Hepatocyte (in vitro differentiated cells): ENCODE data around the gene FMN1. TPM values are rescaled to one million over a fixed set of nuclear protein-coding genes. Genes with fewer than 3 reads are reported as not detected.

Experiments used
- DNase-seq: peaks from one replicate; pipeline ENCODE4 v3.0.0-alpha.2; 2016; ENCODE audit warnings: low spot score
- H2AFZ ChIP-seq: fragments of 200-600 bp; sonication (generic); 2 replicates; pipeline ENCODE4 v1.6.0; 2016; ENCODE audit warnings: antibody characterized with exemption, mild to moderate bottlenecking
- H3K27ac ChIP-seq: fragments of 200-600 bp; sonication (generic); 2 replicates; pipeline ENCODE4 v1.5.1; 2016; ENCODE audit warnings: mild to moderate bottlenecking
- H3K27me3 ChIP-seq: fragments of 200-600 bp; sonication (generic); 2 replicates; pipeline ENCODE4 v1.6.1; 2016
- H3K36me3 ChIP-seq: fragments of 200-600 bp; sonication (generic); replicated peaks from 2 replicates; pipeline ENCODE4 v1.5.1; 2016; ENCODE audit warnings: low read depth; ENCODE audit not compliant: insufficient read depth
- H3K4me1 ChIP-seq: fragments of 200-600 bp; sonication (generic); 2 replicates; pipeline ENCODE4 v1.5.1; 2016; ENCODE audit warnings: mild to moderate bottlenecking, moderate library complexity; ENCODE audit not compliant: insufficient read depth
- H3K4me2 ChIP-seq: fragments of 200-600 bp; sonication (generic); 2 replicates; pipeline ENCODE4 v1.6.0; 2016
- H3K4me3 ChIP-seq: fragments of 200-600 bp; sonication (generic); 2 replicates; pipeline ENCODE4 v1.5.1; 2016; ENCODE audit warnings: mild to moderate bottlenecking
- H3K79me2 ChIP-seq: fragments of 200-600 bp; sonication (generic); 2 replicates; pipeline ENCODE4 v1.6.0; 2017; ENCODE audit warnings: mild to moderate bottlenecking
- H3K9me2 ChIP-seq: fragments of 200-600 bp; sonication (generic); replicated peaks from 2 replicates; pipeline ENCODE4 v1.6.0; 2017; ENCODE audit warnings: mild to moderate bottlenecking; ENCODE audit not compliant: insufficient read depth
- H3K9me3 ChIP-seq: fragments of 200-600 bp; sonication (generic); 2 replicates; pipeline ENCODE4 v1.5.1; 2016; ENCODE audit warnings: low read depth, mild to moderate bottlenecking
- H4K20me1 ChIP-seq: fragments of 200-600 bp; sonication (generic); 2 replicates; pipeline ENCODE4 v1.6.0; 2016; ENCODE audit warnings: mild to moderate bottlenecking; ENCODE audit not compliant: insufficient read depth, poor library complexity, severe bottlenecking
- CTCF ChIP-seq: fragments of 200-600 bp; sonication (generic); IDR thresholded peaks from 2 replicates; pipeline ENCODE4 v1.5.1; 2016; ENCODE audit warnings: antibody characterized with exemption, mild to moderate bottlenecking; ENCODE audit not compliant: poor library complexity
- EZH2 ChIP-seq: fragments of 200-600 bp; sonication (generic); IDR thresholded peaks from 2 replicates; pipeline ENCODE4 v1.6.1; 2016; ENCODE audit warnings: antibody characterized with exemption, mild to moderate bottlenecking, borderline replicate concordance
- EZH2phosphoT487 ChIP-seq: fragments of 200-600 bp; sonication (generic); IDR thresholded peaks from one replicate; pipeline ENCODE4 v1.6.1; 2018; ENCODE audit warnings: antibody characterized with exemption, mild to moderate bottlenecking, low read depth, moderate library complexity; ENCODE audit not compliant: unreplicated experiment, severe bottlenecking
- WGBS: methylation state at CpG from one replicate; pipeline ENCODE4 v1.1.6; 2016; ENCODE audit warnings: low lambda C conversion rate; ENCODE audit errors: missing lambda C conversion rate; 5-methylcytosine and 5-hydroxymethylcytosine counted together
- polyA plus RNA-seq: library from polyadenylated mRNA; unstranded; fragments of >200 nt; fragmentation: Nextera tagmentation; extraction: Ambion mirVana; gene quantifications from 2 replicates; pipeline ENCODE4 v1.2.1, GENCODE V29; 2016
- total RNA-seq: library from RNA; depleted of rRNA; stranded (reverse); fragments of >200 nt; gene quantifications from 2 replicates; pipeline ENCODE4 v1.2.3, GENCODE V29; 2014

FMN1 gene
- total and polyA plus RNA-seq, 2 experiments from 2014 or later: 0.07 to 0.70 TPM

GRCh38 chr15:33182926-33183325 lies 11.6 kb downstream of the FMN1 start:
- no peak overlapping the region for H3K4me3 ChIP-seq
- H3K27me3 ChIP-seq: no peaks in the 10 kb centered on the region
- H2AFZ ChIP-seq: no peak overlapping the region
- 83% methylated on average over 2 of the region's 2 CpGs for WGBS
- H3K27ac ChIP-seq: no peak overlapping the region
- H3K9me2 ChIP-seq: no peaks in the 10 kb centered on the region
- H3K4me2 ChIP-seq: no peak overlapping the region
- no peaks in the 10 kb centered on the region for H3K4me1 ChIP-seq
- H3K36me3 ChIP-seq: no peaks in the 10 kb centered on the region
- H3K9me3 ChIP-seq: no peaks in the 10 kb centered on the region
- DNase-seq: no peak
- no peak for TF ChIP-seq EZH2phosphoT487
- TF ChIP-seq CTCF: no peak
- no peak for TF ChIP-seq EZH2
- no peaks in the 10 kb centered on the region for H3K79me2 ChIP-seq
- no peaks in the 10 kb centered on the region for H4K20me1 ChIP-seq

- no peaks in the 10 kb centered on the region for H3K9me3 ChIP-seq
- H3K27me3 ChIP-seq: no peaks in the 10 kb centered on the region
- H3K27ac ChIP-seq: no peak overlapping the region
- DNase-seq: no peak
- no peak overlapping the region for H2AFZ ChIP-seq
- no peaks in the 10 kb centered on the region for H3K36me3 ChIP-seq
- no peaks in the 10 kb centered on the region for H3K4me1 ChIP-seq
- H3K4me2 ChIP-seq: no peak overlapping the region
- 71% methylated on average over 4 of the region's 4 CpGs for WGBS
- no peaks in the 10 kb centered on the region for H4K20me1 ChIP-seq
- TF ChIP-seq CTCF: no peak
- no peak for TF ChIP-seq EZH2
- TF ChIP-seq EZH2phosphoT487: no peak
- no peaks in the 10 kb centered on the region for H3K79me2 ChIP-seq
- no peak overlapping the region for H3K4me3 ChIP-seq
- H3K9me2 ChIP-seq: no peaks in the 10 kb centered on the region
Observed at GRCh38 chr15:33182278-33182905, 12.1 kb downstream of the FMN1 start.

- Histone ChIP-seq H3K4me3 (no peak overlapping the region), H3K9me2 (no peaks in the 10 kb centered on the region), H3K4me1 (no peaks in the 10 kb centered on the region), H3K4me2 (no peak overlapping the region), H4K20me1 (no peaks in the 10 kb centered on the region), H3K27me3 (no peaks in the 10 kb centered on the region), H3K27ac (no peak overlapping the region), H3K9me3 (no peaks in the 10 kb centered on the region), H3K79me2 (no peaks in the 10 kb centered on the region), H3K36me3 (no peaks in the 10 kb centered on the region), H2AFZ (no peak overlapping the region)
- DNase-seq: no peak
- no peak for TF ChIP-seq CTCF
- TF ChIP-seq EZH2: no peak
- TF ChIP-seq EZH2phosphoT487: no peak
- 82% methylated on average over 5 of the region's 5 CpGs for WGBS
Observed at GRCh38 chr15:33179874-33180273, 14.6 kb downstream of the FMN1 start.
